ENCODE results near the gene CHRM5. TPM values are rescaled to one million over a fixed set of nuclear protein-coding genes. Genes with fewer than 3 reads are reported as not detected.

CHRM5 gene
- total and polyA plus RNA-seq, 2 of the 8 experiments (the other 6 are each of a cell fraction or from before 2014, with no cell fraction given) = not detected

GRCh38 chr15:34043813-34044212 is 75.5 kb downstream of the CHRM5 start:
- H3K27ac ChIP-seq (ENCODE audit: low read depth, low read length) = no peak overlapping the region
- TF ChIP-seq RFX5 (IDR thresholded peaks at IDR 0.05; ENCODE audit: borderline replicate concordance, low read depth, low read length) (no peak), KDM4A (IDR thresholded peaks at IDR 0.05; ENCODE audit: low read depth, low read length, severe bottlenecking) (no peak), CEBPB (IDR thresholded peaks at IDR 0.05; ENCODE audit: low read depth, low read length) (no peak), E2F6 (IDR thresholded peaks at IDR 0.05) (no peak), CTBP2 (IDR thresholded peaks at IDR 0.05; ENCODE audit: borderline replicate concordance, insufficient read depth, insufficient read length, low read length) (no peak), BRCA1 (IDR thresholded peaks at IDR 0.05; ENCODE audit: low read depth, low read length) (no peak), ATF2 (IDR thresholded peaks at IDR 0.05; ENCODE audit: low read length) (no peak), CBX5 (IDR thresholded peaks at IDR 0.05; ENCODE audit: low read depth, low read length) (no peak), RAD21 (IDR thresholded peaks at IDR 0.05 in 1 of 2, conservative IDR thresholded peaks at IDR 0.05 in 1 of 2; ENCODE audit: low read depth in 2 of 2, low read length in 2 of 2) (no peak), SAP30 (IDR thresholded peaks at IDR 0.05; ENCODE audit: insufficient read depth, insufficient replicate concordance, low read length) (no peak), BCL11A (IDR thresholded peaks at IDR 0.05; ENCODE audit: low read depth in 2 of 2, low read length in 2 of 2) (no peak)

More at GRCh38 chr15:34043813-34044212, 75.5 kb downstream of the CHRM5 start:
- Histone ChIP-seq H3K9ac (replicated peaks in 1 of 4; ENCODE audit: extremely low read depth in 1 of 4, low read depth in 3 of 4, low read length in 3 of 4) (no peak overlapping the region), H3K4me1 (replicated peaks in 1 of 4; ENCODE audit: control insufficient read depth in 3 of 4, insufficient read depth in 4 of 4, low read length in 3 of 4) (peaks cover 0 to 6% (median 4%) of the 10 kb centered on the region in 4 experiments; a peak in 4 of 7 replicates), H4K20me1 (replicated peaks in 1 of 2; ENCODE audit: control insufficient read depth in 1 of 2, insufficient read depth in 2 of 2, low read length in 2 of 2) (no peaks in the 10 kb centered on the region), H2BK15ac (ENCODE audit: low read length) (no peak overlapping the region), H3K27me3 (replicated peaks in 1 of 4; ENCODE audit: control insufficient read depth in 3 of 4, extremely low read depth in 1 of 4, insufficient read depth in 3 of 4, low read length in 3 of 4) (peaks cover 11 to 18% (median 14%) of the 10 kb centered on the region in 4 experiments), H3K4me3 (ENCODE audit: extremely low read depth in 1 of 4, insufficient read depth in 2 of 4, low read depth in 3 of 4, low read length in 4 of 4) (no peak overlapping the region), H2BK120ac (replicated peaks; ENCODE audit: low read depth, low read length) (no peak overlapping the region), H2BK20ac (ENCODE audit: low read length) (no peak overlapping the region), H3K14ac (ENCODE audit: insufficient read length) (no peak overlapping the region), H2AFZ (ENCODE audit: low read length) (no peak overlapping the region), H3K18ac (ENCODE audit: extremely low read depth, low read length) (no peak overlapping the region), H3K23ac (ENCODE audit: insufficient read length) (no peak overlapping the region), H3K56ac (replicated peaks; ENCODE audit: insufficient read length, low read depth, low read length) (no peak overlapping the region), H4K5ac (ENCODE audit: insufficient read length, low read depth, low read length) (no peak overlapping the region), H4K91ac (replicated peaks; ENCODE audit: insufficient read length, low read length) (no peak overlapping the region), H3K4me2 (ENCODE audit: insufficient read depth in 1 of 2, low read depth in 2 of 2, low read length in 2 of 2) (no peak overlapping the region), H3K79me1 (ENCODE audit: low read depth, low read length) (no peaks in the 10 kb centered on the region), H2BK5ac (ENCODE audit: low read depth, low read length) (no peak overlapping the region), H3K36me3 (ENCODE audit: control insufficient read depth in 2 of 4, insufficient read depth in 4 of 4, low read length in 3 of 4) (no peaks in the 10 kb centered on the region), H2BK12ac (ENCODE audit: low read depth, low read length) (no peak overlapping the region), H3K4ac (replicated peaks; ENCODE audit: insufficient read length, low read depth, low read length) (no peak overlapping the region), H3K79me2 (ENCODE audit: control insufficient read depth in 1 of 2, insufficient read depth in 2 of 2, low read length in 2 of 2) (no peaks in the 10 kb centered on the region), H3K9me3 (ENCODE audit: insufficient read depth in 2 of 2, low read depth in 1 of 2, low read length in 1 of 2) (no peaks in the 10 kb centered on the region), H4K8ac (ENCODE audit: extremely low read depth, insufficient read depth, low read length) (no peak overlapping the region), H2AK5ac (ENCODE audit: low read depth, low read length) (no peak overlapping the region), H3K23me2 (ENCODE audit: low read depth, low read length) (no peaks in the 10 kb centered on the region; the same call in 1 of the 2 replicates)
- ChIA-PET CTCF (ENCODE audit: partially characterized antibody) (no interaction called here), POLR2A (ENCODE audit: partially characterized antibody) (interaction anchor here (1.1 kb wide), 1 partner anchor 9 kb away, joined by 3 read pairs; no protein-coding TSS in a partner anchor)
- DNase-seq (ENCODE audit: low read depth in 1 of 2, low spot score in 2 of 2) (no peak), FAIRE-seq (no peak)
- 84% methylated on average over 2 of the region's 2 CpGs; no CpG with 5 or more reads in 1 of the 2 experiments for WGBS, 2 experiments (ENCODE audit: extremely low coverage in 1 of 2, insufficient coverage in 1 of 2, insufficient read length in 1 of 2, insufficient replicate concordance in 2 of 2, low coverage in 1 of 2, low lambda C conversion rate in 2 of 2, missing lambda C conversion rate in 1 of 2)
